ENCODE results near the gene CGRRF1. TPM values are rescaled to one million over a fixed set of nuclear protein-coding genes. Genes with fewer than 3 reads are reported as not detected.

CGRRF1 gene
- total RNA-seq, 1 donor from 2014 or later, result 23.8 TPM

DNA sequence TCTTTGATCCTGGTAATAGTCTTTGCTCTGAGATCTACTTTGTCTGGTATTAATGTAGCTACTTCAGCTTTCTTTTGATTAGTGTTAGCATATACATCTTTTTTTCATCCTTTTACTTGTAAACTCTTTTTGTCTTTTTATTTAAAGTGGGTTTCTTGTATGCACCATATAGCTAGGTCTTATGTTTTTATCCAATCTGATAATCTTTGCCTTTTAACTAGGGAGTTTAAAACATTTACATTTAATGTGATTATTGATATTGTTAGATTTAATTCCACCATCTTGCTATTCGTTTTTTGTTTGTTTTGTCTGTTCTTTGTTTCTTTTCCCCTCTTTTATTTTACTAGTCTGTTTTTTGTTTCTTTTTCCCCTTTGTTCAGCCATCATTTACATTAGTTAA lies 6.0 kb downstream of the CGRRF1 start:
- TF ChIP-seq CTCF (conservative IDR thresholded peaks at IDR 0.05), result no peak
- peaks cover 11% of the 10 kb centered on the region for H3K9me3 Mint-ChIP-seq
- H3K4me3 Mint-ChIP-seq, result peak overlapping the region; percentile 48
- peaks cover 39% of the 10 kb centered on the region for H3K36me3 Mint-ChIP-seq (ENCODE audit: low read depth)
- no peaks in the 10 kb centered on the region for H3K27me3 Mint-ChIP-seq (ENCODE audit: low read depth)
- no peak overlapping the region for H3K27ac Mint-ChIP-seq (ENCODE audit: unreplicated experiment)
- DNase-seq (ENCODE audit: low read depth, low spot score), result no peak
- peaks cover 20% of the 10 kb centered on the region for H3K4me1 Mint-ChIP-seq

DNA sequence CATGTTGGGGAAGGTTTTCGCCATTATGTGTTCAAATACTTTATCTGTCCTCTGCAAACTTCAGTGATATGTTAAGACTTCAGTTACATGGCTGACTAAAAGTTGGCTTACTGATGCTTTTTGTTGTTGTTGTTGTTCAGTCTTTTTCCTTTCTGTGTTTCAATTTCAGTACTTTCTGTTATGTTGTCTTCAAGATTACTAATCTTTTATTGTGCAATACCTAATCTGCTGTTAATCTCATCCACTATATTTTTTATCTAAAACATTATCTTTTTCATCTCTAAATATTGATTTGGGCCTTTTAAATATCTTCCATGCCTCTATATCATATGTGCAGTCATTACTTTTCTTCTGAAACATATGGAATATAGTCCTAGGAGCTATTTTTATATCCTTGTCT lies 7.0 kb downstream of the CGRRF1 start:
- H3K9me3 Mint-ChIP-seq, result peaks cover 11% of the 10 kb centered on the region
- DNase-seq (ENCODE audit: low read depth, low spot score), result no peak
- TF ChIP-seq CTCF (conservative IDR thresholded peaks at IDR 0.05), result no peak
- H3K4me1 Mint-ChIP-seq, result peaks cover 12% of the 10 kb centered on the region
- H3K27me3 Mint-ChIP-seq (ENCODE audit: low read depth), result no peaks in the 10 kb centered on the region
- H3K36me3 Mint-ChIP-seq (ENCODE audit: low read depth), result peaks cover 39% of the 10 kb centered on the region
- peak overlapping the region; percentile 32 for H3K27ac Mint-ChIP-seq (ENCODE audit: unreplicated experiment)
- H3K4me3 Mint-ChIP-seq, result no peak overlapping the region

GRCh38 chr14:54524410-54524809 lies 14.7 kb downstream of the CGRRF1 start:
- H3K27ac Mint-ChIP-seq (ENCODE audit: unreplicated experiment), result no peak overlapping the region
- H3K4me3 Mint-ChIP-seq, result no peak overlapping the region
- H3K36me3 Mint-ChIP-seq (ENCODE audit: low read depth), result peaks cover 4% of the 10 kb centered on the region
- peaks cover 29% of the 10 kb centered on the region for H3K4me1 Mint-ChIP-seq
- no peak for TF ChIP-seq CTCF (conservative IDR thresholded peaks at IDR 0.05)
- H3K27me3 Mint-ChIP-seq (ENCODE audit: low read depth), result no peaks in the 10 kb centered on the region
- no peak for DNase-seq (ENCODE audit: low read depth, low spot score)
- no peaks in the 10 kb centered on the region for H3K9me3 Mint-ChIP-seq

- no peak overlapping the region for H3K27ac Mint-ChIP-seq (ENCODE audit: unreplicated experiment)
- H3K36me3 Mint-ChIP-seq (ENCODE audit: low read depth), result no peaks in the 10 kb centered on the region
- H3K27me3 Mint-ChIP-seq (ENCODE audit: low read depth), result no peaks in the 10 kb centered on the region
- H3K4me1 Mint-ChIP-seq, result peaks cover 27% of the 10 kb centered on the region
- H3K9me3 Mint-ChIP-seq, result no peaks in the 10 kb centered on the region
- H3K4me3 Mint-ChIP-seq, result no peak overlapping the region
- DNase-seq (ENCODE audit: low read depth, low spot score), result no peak
- no peak for TF ChIP-seq CTCF (conservative IDR thresholded peaks at IDR 0.05)
Measured at GRCh38 chr14:54528973-54529372, 19.3 kb downstream of the CGRRF1 start.

- H3K27ac Mint-ChIP-seq (ENCODE audit: unreplicated experiment), result no peak overlapping the region
- no peak for DNase-seq (ENCODE audit: low read depth, low spot score)
- peaks cover 22% of the 10 kb centered on the region for H3K4me1 Mint-ChIP-seq
- no peak overlapping the region for H3K4me3 Mint-ChIP-seq
- H3K36me3 Mint-ChIP-seq (ENCODE audit: low read depth), result no peaks in the 10 kb centered on the region
- no peak for TF ChIP-seq CTCF (conservative IDR thresholded peaks at IDR 0.05)
- H3K27me3 Mint-ChIP-seq (ENCODE audit: low read depth), result no peaks in the 10 kb centered on the region
- H3K9me3 Mint-ChIP-seq, result no peaks in the 10 kb centered on the region
Measured at GRCh38 chr14:54529811-54530210, 20.1 kb downstream of the CGRRF1 start.

Measured in neural crest cell (in vitro differentiated cells).